Stimulated activated naive CD4-positive, alpha-beta T cell (primary cell): ENCODE data around the gene APOA4.
A peak's percentile ranks its signal among the peaks of the same experiment; 100 is the strongest.

Experiments
- DNase-seq, 6 experiments: peaks; one replicate each; lab custom pipeline; 2025; lab: John Stamatoyannopoulos, UW

APOA4 gene

GRCh38 chr11:116823031-116823843 lies at the start of gene APOA4:
Gene APOA4, minus strand, starts transcription at chr11:116823304. Its CDS starts 113 bp downstream, at chr11:116823191.
- DNase-seq: no peak

GRCh38 chr11:116871248-116871647 lies 48.1 kb upstream of the APOA4 start:
- no peak for DNase-seq

- DNase-seq: no peak
Observed at GRCh38 chr11:116870054-116870453, 47.0 kb upstream of the APOA4 start.

- no peak for DNase-seq
Observed at GRCh38 chr11:116869610-116870009, 46.5 kb upstream of the APOA4 start.

- no peak for DNase-seq
Observed at GRCh38 chr11:116868066-116868465, 45.0 kb upstream of the APOA4 start.

GRCh38 chr11:116867619-116868018 lies 44.5 kb upstream of the APOA4 start:
- DNase-seq: no peak

GRCh38 chr11:116866804-116867455 lies 43.8 kb upstream of the APOA4 start:
- no peak for DNase-seq

GRCh38 chr11:116865696-116866095 lies 42.6 kb upstream of the APOA4 start:
- DNase-seq: no peak

GRCh38 chr11:116864531-116864930 lies 41.4 kb upstream of the APOA4 start:
- DNase-seq: no peak

- DNase-seq: no peak
Observed at GRCh38 chr11:116862951-116863350, 39.8 kb upstream of the APOA4 start.

- no peak for DNase-seq
Observed at GRCh38 chr11:116862185-116862584, 39.1 kb upstream of the APOA4 start.

- DNase-seq: no peak
Observed at GRCh38 chr11:116861539-116861938, 38.4 kb upstream of the APOA4 start.

GRCh38 chr11:116860303-116860702 lies 37.2 kb upstream of the APOA4 start:
- no peak for DNase-seq

- DNase-seq: no peak
Observed at GRCh38 chr11:116859175-116859574, 36.1 kb upstream of the APOA4 start.

GRCh38 chr11:116857936-116858335 lies 34.8 kb upstream of the APOA4 start:
- no peak for DNase-seq

GRCh38 chr11:116857316-116857715 lies 34.2 kb upstream of the APOA4 start:
- DNase-seq: no peak

- no peak for DNase-seq
Observed at GRCh38 chr11:116856423-116856822, 33.3 kb upstream of the APOA4 start.

- DNase-seq: peak in 1 of 6 experiments; percentile 37
Observed at GRCh38 chr11:116855413-116855812, 32.3 kb upstream of the APOA4 start.

GRCh38 chr11:116853461-116854073 lies 30.5 kb upstream of the APOA4 start:
- peak in 5 of 6 experiments; percentile 13 to 79 (median 74) for DNase-seq

GRCh38 chr11:116852261-116853031 lies 29.3 kb upstream of the APOA4 start:
- DNase-seq: no peak

GRCh38 chr11:116851626-116852025 lies 28.5 kb upstream of the APOA4 start:
- peak in 4 of 6 experiments; percentile 8 to 18 (median 15) for DNase-seq

- DNase-seq: no peak
Observed at GRCh38 chr11:116849486-116849885, 26.4 kb upstream of the APOA4 start.
